Activated naive CD4-positive, alpha-beta T cell treated with anti-CD3 and anti-CD28 coated beads, Interleukin-2, amount 10 ng/mL, durations not matched to agents 7 days and 5 days (primary cell): ENCODE measurements around the gene MYO3B.

ENCODE experiments used
- CTCF ChIA-PET: fragments of 350-600 bp; sonication (Branson Sonifier 250); formaldehyde crosslinking; loops from one replicate; lab custom pipeline; 2021; ENCODE audit warnings: antibody characterized with exemption; lab: Charles Lee
- DNase-seq: peaks from one replicate; pipeline ENCODE4 v3.0.0-alpha.2; 2020
- H3K27ac Mint-ChIP-seq: one replicate; pipeline ENCODE4 v1.8.0; 2021; ENCODE audit warnings: mild to moderate bottlenecking, moderate library complexity, mixed read lengths
- H3K27me3 Mint-ChIP-seq: one replicate; pipeline ENCODE4 v1.8.0; 2021; ENCODE audit warnings: mild to moderate bottlenecking, mixed read lengths
- H3K36me3 Mint-ChIP-seq: one replicate; pipeline ENCODE4 v1.8.0; 2021; ENCODE audit warnings: mixed read lengths
- H3K4me1 Mint-ChIP-seq: one replicate; pipeline ENCODE4 v1.8.0; 2021; ENCODE audit warnings: mixed read lengths
- H3K4me3 Mint-ChIP-seq: one replicate; pipeline ENCODE4 v1.8.0; 2021; ENCODE audit warnings: mild to moderate bottlenecking, moderate library complexity, mixed read lengths
- H3K9me3 Mint-ChIP-seq: one replicate; pipeline ENCODE4 v1.8.0; 2021; ENCODE audit warnings: mixed read lengths

The MYO3B gene

DNA sequence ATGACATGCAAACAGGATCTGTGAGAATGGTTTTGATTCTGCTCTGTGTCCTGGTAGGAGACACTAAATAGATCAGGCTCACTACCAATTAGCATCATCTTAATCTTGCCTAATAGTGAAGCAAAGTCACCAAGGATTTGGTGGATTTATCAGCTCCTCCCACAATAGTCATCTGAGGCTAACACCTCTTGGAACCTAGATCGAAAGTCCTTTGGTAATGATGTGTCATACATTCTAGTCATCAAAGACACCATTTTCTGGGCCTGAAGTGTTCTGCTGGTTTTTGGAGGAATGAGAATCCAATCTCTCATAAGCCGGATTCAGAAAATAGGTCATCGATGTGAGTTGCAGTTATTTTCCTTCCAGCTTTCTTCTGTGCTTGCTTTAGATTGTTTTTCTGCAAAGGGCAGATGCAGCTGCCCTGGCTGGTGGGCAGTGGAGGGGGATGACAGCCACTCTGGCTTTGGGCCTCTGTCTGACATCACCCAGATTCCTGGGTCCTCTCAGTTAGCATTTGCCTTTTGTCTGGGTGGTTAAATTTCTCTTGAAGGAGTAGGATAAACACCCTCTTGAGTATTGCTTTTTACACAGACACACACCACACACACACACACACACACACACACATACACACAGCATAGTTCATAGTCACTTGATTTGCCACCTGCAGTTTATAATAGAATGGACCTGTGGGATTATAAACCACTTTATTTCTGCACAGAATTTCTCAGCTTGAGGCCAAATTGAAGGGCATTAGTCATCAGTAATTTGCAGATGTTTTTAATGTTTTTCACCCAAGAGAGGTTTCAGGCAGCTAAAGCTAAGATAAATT, at the start of gene MYO3B:
TSS of gene MYO3B (plus strand) at position 198 of the 832 bp plus-strand sequence. CDS start at position 339, 141 bp downstream.
- H3K4me1 Mint-ChIP-seq = no peaks in the 10 kb centered on the region
- H3K27ac Mint-ChIP-seq = no peak within 1 kb of the TSS
- no peaks in the 10 kb centered on the region for H3K9me3 Mint-ChIP-seq
- no peak for DNase-seq
- H3K36me3 Mint-ChIP-seq = no peaks in the 10 kb centered on the region
- CTCF ChIA-PET = no interaction called here
- no peaks in the 10 kb centered on the region for H3K27me3 Mint-ChIP-seq
- no peak within 1 kb of the TSS for H3K4me3 Mint-ChIP-seq

DNA sequence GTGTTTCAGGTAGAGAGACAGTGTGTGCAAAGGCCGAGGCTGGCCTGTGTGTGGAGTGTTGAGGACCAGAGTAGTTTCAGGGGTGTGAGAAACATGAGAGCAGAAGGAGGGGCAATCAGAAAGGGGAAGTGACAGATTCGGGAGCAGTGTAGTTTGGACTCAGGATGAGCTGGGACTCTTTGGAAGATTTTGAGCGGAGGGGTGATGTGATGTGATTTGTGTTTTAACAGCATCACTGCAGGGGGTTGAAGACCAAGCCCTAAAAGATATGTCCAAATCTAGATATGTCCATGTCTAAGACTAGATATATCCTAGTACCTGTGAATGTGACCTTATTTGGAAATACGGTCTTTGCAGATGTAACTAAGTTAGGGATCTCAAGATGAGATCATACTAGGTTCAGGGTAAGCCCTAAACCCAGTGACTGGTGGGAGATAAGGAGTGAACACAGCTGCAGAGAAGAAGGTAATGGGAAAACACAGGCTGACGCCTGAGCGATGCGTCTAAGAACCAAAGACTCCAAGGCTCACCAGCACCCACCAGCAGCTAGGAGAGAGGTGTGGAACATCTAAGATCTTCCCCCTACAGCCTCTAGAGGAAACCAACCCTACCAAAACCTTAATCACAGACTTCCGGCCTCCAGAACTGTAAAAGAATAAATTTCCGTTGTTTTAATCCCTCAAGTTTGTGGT, 38.5 kb upstream of the MYO3B start:
- H3K36me3 Mint-ChIP-seq = no peaks in the 10 kb centered on the region
- no peak overlapping the region for H3K4me3 Mint-ChIP-seq
- CTCF ChIA-PET = no interaction called here
- no peak overlapping the region for H3K27ac Mint-ChIP-seq
- H3K9me3 Mint-ChIP-seq = no peaks in the 10 kb centered on the region
- H3K27me3 Mint-ChIP-seq = peaks cover 8% of the 10 kb centered on the region
- peaks cover 2% of the 10 kb centered on the region for H3K4me1 Mint-ChIP-seq
- DNase-seq = no peak

- H3K4me1 Mint-ChIP-seq = peaks cover 2% of the 10 kb centered on the region
- peaks cover 8% of the 10 kb centered on the region for H3K27me3 Mint-ChIP-seq
- H3K9me3 Mint-ChIP-seq = no peaks in the 10 kb centered on the region
- no peak overlapping the region for H3K27ac Mint-ChIP-seq
- no peaks in the 10 kb centered on the region for H3K36me3 Mint-ChIP-seq
- no peak for DNase-seq
- H3K4me3 Mint-ChIP-seq = no peak overlapping the region
- CTCF ChIA-PET = no interaction called here
Measured at GRCh38 chr2:170140561-170140960, 37.4 kb upstream of the MYO3B start.

DNA sequence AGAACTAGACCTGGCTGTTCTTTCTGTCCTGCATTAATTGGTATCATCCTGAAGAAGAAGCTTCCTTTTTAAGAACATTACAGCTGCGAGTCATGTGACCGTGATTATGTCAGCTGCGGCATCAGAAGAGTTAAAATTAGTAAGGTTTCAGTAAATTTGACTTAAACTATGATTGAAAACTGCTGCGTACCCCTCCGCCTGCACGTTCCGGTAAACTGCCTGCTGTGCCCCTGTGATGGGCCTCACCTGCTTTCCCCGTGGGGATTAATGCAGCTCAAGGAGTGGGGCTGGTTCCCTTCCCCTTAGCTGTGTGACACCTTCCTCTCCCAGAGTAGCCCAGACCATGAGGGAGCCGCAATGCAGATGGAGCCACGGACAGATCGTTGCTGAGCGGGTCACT, 36.1 kb upstream of the MYO3B start:
- CTCF ChIA-PET = no interaction called here
- peaks cover 8% of the 10 kb centered on the region for H3K27me3 Mint-ChIP-seq
- H3K27ac Mint-ChIP-seq = no peak overlapping the region
- H3K4me1 Mint-ChIP-seq = peaks cover 2% of the 10 kb centered on the region
- no peak for DNase-seq
- no peaks in the 10 kb centered on the region for H3K36me3 Mint-ChIP-seq
- no peaks in the 10 kb centered on the region for H3K9me3 Mint-ChIP-seq
- no peak overlapping the region for H3K4me3 Mint-ChIP-seq

DNA sequence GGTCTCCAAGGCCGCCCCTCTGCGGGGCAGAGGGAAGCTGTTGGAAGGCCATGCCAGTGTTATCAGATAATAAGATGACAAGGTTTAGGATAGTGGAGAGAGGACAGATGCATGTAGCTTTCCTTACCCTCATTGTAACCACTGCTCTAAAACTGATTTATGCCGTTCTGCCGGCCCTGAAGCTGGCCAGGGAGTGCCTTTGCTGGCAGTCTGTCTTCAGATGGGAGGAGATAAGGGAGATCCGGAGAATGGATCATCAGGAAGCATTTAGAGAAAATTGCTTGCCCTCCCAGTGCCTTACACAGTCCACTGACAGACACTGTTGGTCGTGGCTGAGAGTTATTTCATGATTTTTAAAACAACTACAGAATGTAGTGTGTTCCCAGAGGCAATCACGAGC, 35.4 kb upstream of the MYO3B start:
- Mint-ChIP-seq H3K4me1 (peaks cover 2% of the 10 kb centered on the region), H3K27ac (no peak overlapping the region), H3K4me3 (no peak overlapping the region), H3K36me3 (no peaks in the 10 kb centered on the region), H3K9me3 (no peaks in the 10 kb centered on the region), H3K27me3 (peaks cover 8% of the 10 kb centered on the region)
- no peak for DNase-seq
- CTCF ChIA-PET = no interaction called here

- H3K9me3 Mint-ChIP-seq = no peaks in the 10 kb centered on the region
- peaks cover 8% of the 10 kb centered on the region for H3K27me3 Mint-ChIP-seq
- DNase-seq = no peak
- no peak overlapping the region for H3K4me3 Mint-ChIP-seq
- H3K27ac Mint-ChIP-seq = no peak overlapping the region
- CTCF ChIA-PET = no interaction called here
- peaks cover 2% of the 10 kb centered on the region for H3K4me1 Mint-ChIP-seq
- no peaks in the 10 kb centered on the region for H3K36me3 Mint-ChIP-seq
Measured at GRCh38 chr2:170143045-170143717, 34.8 kb upstream of the MYO3B start.

GRCh38 chr2:170144761-170145160, 33.2 kb upstream of the MYO3B start:
- Mint-ChIP-seq H3K4me3 (no peak overlapping the region), H3K27ac (no peak overlapping the region), H3K4me1 (no peaks in the 10 kb centered on the region), H3K27me3 (peaks cover 4% of the 10 kb centered on the region), H3K36me3 (no peaks in the 10 kb centered on the region), H3K9me3 (no peaks in the 10 kb centered on the region)
- no peak for DNase-seq
- CTCF ChIA-PET = no interaction called here

GRCh38 chr2:170145191-170145590, 32.8 kb upstream of the MYO3B start:
- no peaks in the 10 kb centered on the region for H3K36me3 Mint-ChIP-seq
- no peak overlapping the region for H3K4me3 Mint-ChIP-seq
- CTCF ChIA-PET = no interaction called here
- H3K9me3 Mint-ChIP-seq = no peaks in the 10 kb centered on the region
- no peaks in the 10 kb centered on the region for H3K4me1 Mint-ChIP-seq
- DNase-seq = no peak
- H3K27me3 Mint-ChIP-seq = peaks cover 2% of the 10 kb centered on the region
- H3K27ac Mint-ChIP-seq = no peak overlapping the region

- no peak overlapping the region for H3K4me3 Mint-ChIP-seq
- DNase-seq = no peak
- H3K27ac Mint-ChIP-seq = no peak overlapping the region
- H3K27me3 Mint-ChIP-seq = no peaks in the 10 kb centered on the region
- no peaks in the 10 kb centered on the region for H3K36me3 Mint-ChIP-seq
- no peaks in the 10 kb centered on the region for H3K4me1 Mint-ChIP-seq
- H3K9me3 Mint-ChIP-seq = no peaks in the 10 kb centered on the region
- CTCF ChIA-PET = no interaction called here
Measured at GRCh38 chr2:170145675-170146432, 32.1 kb upstream of the MYO3B start.

- Mint-ChIP-seq H3K9me3 (no peaks in the 10 kb centered on the region), H3K27ac (no peak overlapping the region), H3K27me3 (no peaks in the 10 kb centered on the region), H3K4me3 (no peak overlapping the region), H3K4me1 (no peaks in the 10 kb centered on the region), H3K36me3 (no peaks in the 10 kb centered on the region)
- CTCF ChIA-PET = no interaction called here
- DNase-seq = no peak
Measured at GRCh38 chr2:170146784-170147183, 31.2 kb upstream of the MYO3B start.

DNA sequence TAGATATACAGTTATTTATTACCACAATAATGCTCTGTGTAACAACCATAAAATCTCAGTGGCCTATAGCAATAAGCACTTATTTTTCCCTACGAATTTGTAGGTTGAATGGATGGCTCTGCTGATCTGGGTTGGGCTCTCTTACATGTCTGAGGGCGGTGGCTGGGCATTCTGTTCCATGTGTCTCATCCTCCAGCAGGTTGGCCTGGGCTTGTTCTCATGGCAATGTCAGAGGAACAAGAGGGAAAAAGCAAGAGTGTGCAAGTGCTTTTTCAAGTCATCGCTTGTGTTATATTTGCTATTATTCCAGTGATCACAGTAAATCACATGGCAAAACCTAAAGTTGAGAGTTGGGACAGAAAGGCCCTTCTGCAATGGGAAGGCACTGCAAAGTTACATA, 30.4 kb upstream of the MYO3B start:
- Mint-ChIP-seq H3K9me3 (no peaks in the 10 kb centered on the region), H3K27ac (no peak overlapping the region), H3K4me3 (no peak overlapping the region), H3K4me1 (no peaks in the 10 kb centered on the region), H3K27me3 (peaks cover 6% of the 10 kb centered on the region), H3K36me3 (no peaks in the 10 kb centered on the region)
- no peak for DNase-seq
- CTCF ChIA-PET = no interaction called here

GRCh38 chr2:170148161-170148560, 29.8 kb upstream of the MYO3B start:
- H3K4me1 Mint-ChIP-seq = no peaks in the 10 kb centered on the region
- CTCF ChIA-PET = no interaction called here
- no peak for DNase-seq
- H3K36me3 Mint-ChIP-seq = no peaks in the 10 kb centered on the region
- H3K4me3 Mint-ChIP-seq = no peak overlapping the region
- no peak overlapping the region for H3K27ac Mint-ChIP-seq
- peaks cover 6% of the 10 kb centered on the region for H3K27me3 Mint-ChIP-seq
- no peaks in the 10 kb centered on the region for H3K9me3 Mint-ChIP-seq

- CTCF ChIA-PET = no interaction called here
- Mint-ChIP-seq H3K4me3 (no peak overlapping the region), H3K9me3 (no peaks in the 10 kb centered on the region)
Measured at GRCh38 chr2:170152421-170152820, 25.5 kb upstream of the MYO3B start.

More at GRCh38 chr2:170152421-170152820, 25.5 kb upstream of the MYO3B start:
- no peak for DNase-seq
- Mint-ChIP-seq H3K4me1 (no peaks in the 10 kb centered on the region), H3K27ac (no peak overlapping the region), H3K36me3 (no peaks in the 10 kb centered on the region), H3K27me3 (peaks cover 6% of the 10 kb centered on the region)
